OCI-LY1 (cell line): ENCODE results near the gene CREB5.

Source experiments
- H2AFZ ChIP-seq: fragments of 200-600 bp; sonication (generic), shearing (Covaris generic); 2 replicates; pipeline ENCODE4 v1.6.0; 2014; ENCODE audit warnings: antibody characterized with exemption, mild to moderate bottlenecking, low read length
- H3F3A ChIP-seq: fragments of 200-600 bp; sonication (generic), shearing (Covaris generic); 2 replicates; pipeline ENCODE4 v1.6.0; 2014; ENCODE audit warnings: mild to moderate bottlenecking, antibody characterized with exemption, low read length, moderate library complexity; ENCODE audit not compliant: insufficient read depth
- H3K27ac ChIP-seq: fragments of 200-600 bp; sonication (generic); 2 replicates; pipeline ENCODE4 v1.5.1; 2014; ENCODE audit warnings: low read length, mixed run types, mild to moderate bottlenecking, low read depth; ENCODE audit not compliant: poor library complexity, severe bottlenecking
- H3K27me3 ChIP-seq: fragments of 200-600 bp; sonication (generic); 2 replicates; pipeline ENCODE4 v1.6.0; 2014; ENCODE audit warnings: antibody characterized with exemption, mild to moderate bottlenecking, low read length, moderate library complexity; ENCODE audit not compliant: insufficient read depth
- H3K36me3 ChIP-seq: fragments of 200-600 bp; sonication (generic); 2 replicates; pipeline ENCODE4 v1.6.1; 2014; ENCODE audit warnings: mild to moderate bottlenecking, antibody characterized with exemption, low read length, moderate library complexity, mixed read lengths; ENCODE audit not compliant: insufficient read depth
- H3K4me1 ChIP-seq: fragments of 200-600 bp; sonication (generic); 2 replicates; pipeline ENCODE4 v1.5.1; 2014; ENCODE audit warnings: mild to moderate bottlenecking, low read length, moderate library complexity; ENCODE audit not compliant: insufficient read depth, severe bottlenecking
- H3K4me2 ChIP-seq: fragments of 200-600 bp; sonication (generic), shearing (Covaris generic); 2 replicates; pipeline ENCODE4 v1.6.1; 2014; ENCODE audit warnings: low read length
- H3K4me3 ChIP-seq: fragments of 200-600 bp; sonication (generic); 2 replicates; pipeline ENCODE4 v1.5.1; 2014; ENCODE audit warnings: low read length, low read depth, mild to moderate bottlenecking, mixed read lengths; ENCODE audit not compliant: poor library complexity, severe bottlenecking
- H3K79me2 ChIP-seq: fragments of 200-600 bp; shearing (Covaris generic); 2 replicates; pipeline ENCODE4 v1.6.1; 2016; ENCODE audit warnings: mixed run types, low read length, mixed read lengths; ENCODE audit not compliant: insufficient read depth
- H3K9ac ChIP-seq: fragments of 200-600 bp; sonication (generic), shearing (Covaris generic); 2 replicates; pipeline ENCODE4 v1.6.1; 2014; ENCODE audit warnings: mild to moderate bottlenecking, low read length, mixed read lengths
- H3K9me2 ChIP-seq: fragments of 200-600 bp; sonication (generic), shearing (Covaris generic); 2 replicates; pipeline ENCODE4 v1.6.1; 2014; ENCODE audit warnings: low read depth, mild to moderate bottlenecking, low read length, mixed read lengths
- H3K9me3 ChIP-seq: fragments of 200-600 bp; shearing (Covaris generic); 2 replicates; pipeline ENCODE4 v1.6.1; 2014; ENCODE audit warnings: low read length, mixed read lengths
- H4K20me1 ChIP-seq: fragments of 200-600 bp; sonication (generic), shearing (Covaris generic); 2 replicates; pipeline ENCODE4 v1.6.0; 2016; ENCODE audit warnings: mild to moderate bottlenecking, low read length; ENCODE audit not compliant: insufficient read depth
- CTCF ChIP-seq: fragments of 200-600 bp; sonication (generic), shearing (Covaris generic); IDR thresholded peaks from 2 replicates; pipeline ENCODE4 v1.5.1; 2017; ENCODE audit warnings: mild to moderate bottlenecking, antibody characterized with exemption, low read length, moderate library complexity, mixed read lengths
- EZH2 ChIP-seq: fragments of 200-600 bp; sonication (generic), shearing (Covaris generic); IDR thresholded peaks from 2 replicates; pipeline ENCODE4 v1.8.0; 2017; ENCODE audit warnings: borderline replicate concordance, mixed run types, mild to moderate bottlenecking, antibody characterized with exemption, low read length, moderate library complexity, mixed read lengths

CREB5 gene

GRCh38 chr7:28799619-28800018 lies 387.3 kb downstream of the CREB5 start:
- Histone ChIP-seq H3K4me3 (no peak overlapping the region), H3K79me2 (no peaks in the 10 kb centered on the region), H3K36me3 (peaks cover 9% of the 10 kb centered on the region), H3K9me3 (no peaks in the 10 kb centered on the region), H3K27me3 (no peaks in the 10 kb centered on the region), H3K9ac (no peak overlapping the region), H3K4me1 (no peaks in the 10 kb centered on the region), H3K27ac (no peak overlapping the region), H3K4me2 (no peak overlapping the region), H3F3A (no peaks in the 10 kb centered on the region), H2AFZ (no peak overlapping the region), H4K20me1 (no peaks in the 10 kb centered on the region), H3K9me2 (no peaks in the 10 kb centered on the region)
- TF ChIP-seq EZH2 (no peak), CTCF (no peak)

GRCh38 chr7:28800150-28800549 lies 387.8 kb downstream of the CREB5 start:
- Histone ChIP-seq H3K9me2 (no peaks in the 10 kb centered on the region), H3K4me1 (no peaks in the 10 kb centered on the region), H3K4me3 (no peak overlapping the region), H3K27me3 (no peaks in the 10 kb centered on the region), H3K79me2 (no peaks in the 10 kb centered on the region), H3K9me3 (no peaks in the 10 kb centered on the region), H3K9ac (no peak overlapping the region), H2AFZ (no peak overlapping the region), H3K4me2 (no peak overlapping the region), H3F3A (no peaks in the 10 kb centered on the region), H3K27ac (no peak overlapping the region), H4K20me1 (no peaks in the 10 kb centered on the region), H3K36me3 (peaks cover 13% of the 10 kb centered on the region)
- no peak for TF ChIP-seq EZH2
- no peak for TF ChIP-seq CTCF

GRCh38 chr7:28802450-28802849 lies 390.1 kb downstream of the CREB5 start:
- no peaks in the 10 kb centered on the region for H3K9me3 ChIP-seq
- H3K27me3 ChIP-seq = no peaks in the 10 kb centered on the region
- no peak overlapping the region for H2AFZ ChIP-seq
- no peak overlapping the region for H3K27ac ChIP-seq
- H3K36me3 ChIP-seq = peaks cover 24% of the 10 kb centered on the region
- H3F3A ChIP-seq = no peaks in the 10 kb centered on the region
- H3K9ac ChIP-seq = no peak overlapping the region
- no peaks in the 10 kb centered on the region for H3K4me1 ChIP-seq
- H3K9me2 ChIP-seq = no peaks in the 10 kb centered on the region
- no peaks in the 10 kb centered on the region for H3K79me2 ChIP-seq
- H3K4me3 ChIP-seq = no peak overlapping the region
- no peak overlapping the region for H3K4me2 ChIP-seq
- no peak for TF ChIP-seq EZH2
- no peak for TF ChIP-seq CTCF
- no peaks in the 10 kb centered on the region for H4K20me1 ChIP-seq
